GM12878 (cell line): Measurements from ENCODE around the gene DDX20. TPM values are rescaled to one million over a fixed set of nuclear protein-coding genes. Genes with fewer than 3 reads are reported as not detected.

Experiments used
- ATAC-seq: fragments of 200-7000 bp; cut with Tn5 transposase; 3 replicates; pipeline ENCODE4 v1.9.1; 2020; ENCODE audit warnings: mild to moderate bottlenecking, moderate library complexity
- BruUV-seq: library from RNA; stranded (reverse); fragments of 400-500 nt; replicated peaks from 2 replicates; lab custom pipeline; 2021; lab: Mats Ljungman, UMichigan
- CTCF ChIA-PET: fragments of 300-600 bp; sonication (Branson Sonifier 250); formaldehyde crosslinking; extraction: SDS; loops from one replicate; lab custom pipeline; 2021; ENCODE audit warnings: inconsistent platforms; lab: Yijun Ruan, JAX
- POLR2A ChIA-PET: fragments of 350-600 bp; formaldehyde crosslinking; extraction: SDS; loops from one replicate; lab custom pipeline; 2021; ENCODE audit warnings: inconsistent platforms; lab: Charles Lee
- RAD21 ChIA-PET: fragments of 300-600 bp; sonication (Branson Sonifier 250); formaldehyde crosslinking; loops from one replicate; lab custom pipeline; 2023; ENCODE audit warnings: antibody characterized with exemption; ENCODE audit not compliant: unreplicated experiment; lab: Charles Lee
- SMC1A ChIA-PET: fragments of 300-600 bp; sonication (Branson Sonifier 250); formaldehyde crosslinking; loops from one replicate; lab custom pipeline; 2023; ENCODE audit not compliant: unreplicated experiment, uncharacterized antibody; lab: Charles Lee
- DNase-seq: peaks from one replicate; pipeline ENCODE4 v3.0.0-alpha.2; 2011; ENCODE audit warnings: low read depth, low spot score
- FAIRE-seq: peaks from 3 replicates; lab custom pipeline; 2011; peaks lifted over from hg19 to GRCh38; lab: Jason Lieb, UNC
- H2AFZ ChIP-seq: 2 replicates; pipeline ENCODE4 v1.6.0; 2011; ENCODE audit warnings: low read depth, low read length, control low read depth; ENCODE audit not compliant: control insufficient read depth
- H3K27ac ChIP-seq: 2 replicates; pipeline ENCODE4 v1.5.1; 2011; ENCODE audit warnings: control low read depth; ENCODE audit not compliant: control insufficient read depth, insufficient read depth
- H3K27me3 ChIP-seq, 2 experiments: replicated peaks in 1 of 2; 2 replicates each; pipeline versions ENCODE4 v1.6.0 to v1.6.1; 2011; ENCODE audit warnings: low read length in 1 of 2; ENCODE audit not compliant: control insufficient read depth in 2 of 2, insufficient read depth in 2 of 2
- H3K36me3 ChIP-seq, 2 experiments: 2 replicates each; pipeline ENCODE4 v1.5.1; 2011; ENCODE audit warnings: low read length in 1 of 2; ENCODE audit not compliant: control insufficient read depth in 2 of 2, insufficient read depth in 2 of 2
- H3K4me1 ChIP-seq: 2 replicates; pipeline ENCODE4 v1.6.1; 2011; ENCODE audit warnings: mild to moderate bottlenecking, low read length, moderate library complexity, mixed read lengths; ENCODE audit not compliant: control insufficient read depth, insufficient read depth
- H3K4me2 ChIP-seq: 2 replicates; pipeline ENCODE4 v1.6.0; 2011; ENCODE audit warnings: control low read depth; ENCODE audit not compliant: control insufficient read depth, insufficient read depth
- H3K4me3 ChIP-seq: fragments of 200-600 bp; sonication (generic); 2 replicates; pipeline ENCODE4 v1.5.1; 2016
- H3K79me2 ChIP-seq: 2 replicates; pipeline ENCODE4 v1.6.0; 2011; ENCODE audit warnings: low read length; ENCODE audit not compliant: control insufficient read depth, insufficient read depth
- H3K9ac ChIP-seq: 2 replicates; pipeline ENCODE4 v1.8.0; 2011; ENCODE audit warnings: low read length, control low read depth, mixed read lengths; ENCODE audit not compliant: control insufficient read depth, insufficient read depth
- H3K9me3 ChIP-seq: replicated peaks from 3 replicates; pipeline ENCODE4 v1.5.1; 2011; ENCODE audit warnings: mild to moderate bottlenecking, low read length; ENCODE audit not compliant: control insufficient read depth, insufficient read depth
- H4K20me1 ChIP-seq: 2 replicates; pipeline ENCODE4 v1.6.0; 2011; ENCODE audit not compliant: control insufficient read depth, insufficient read depth
- BACH1 ChIP-seq: fragments of 450-650 bp; IDR thresholded peaks from 2 replicates; pipeline ENCODE4 v1.6.1; 2017; ENCODE audit warnings: mild to moderate bottlenecking, borderline replicate concordance
- CEBPB ChIP-seq, 2 experiments: fragments of 150-350 bp in 1 of 2; IDR thresholded peaks; 2 replicates each; pipeline ENCODE4 v1.6.1; 2012 to 2014; ENCODE audit warnings: low read depth in 2 of 2, low read length in 2 of 2, borderline replicate concordance in 1 of 2, inconsistent platforms in 1 of 2
- NBN ChIP-seq: fragments of 450-650 bp; IDR thresholded peaks from 2 replicates; pipeline ENCODE4 v1.6.1; 2016
- RAD51 ChIP-seq: fragments of 450-650 bp; IDR thresholded peaks from 2 replicates; pipeline ENCODE4 v1.6.1; 2016; ENCODE audit warnings: moderate library complexity, mild to moderate bottlenecking, inconsistent platforms
- TBL1XR1 ChIP-seq: IDR thresholded peaks from 2 replicates; pipeline ENCODE4 v1.6.1; 2012; ENCODE audit warnings: low read depth, low read length, improper control_type of control experiment
- ZBED1 ChIP-seq: IDR thresholded peaks from 2 replicates; pipeline ENCODE4 v1.6.1; 2016; ENCODE audit warnings: borderline replicate concordance
- ZZZ3 ChIP-seq: IDR thresholded peaks from 2 replicates; pipeline ENCODE4 v1.6.1; 2011; ENCODE audit warnings: low read depth; ENCODE audit not compliant: control insufficient read depth, insufficient read length
- in situ Hi-C: fragments of 300-500 bp; cut with MboI; formaldehyde crosslinking; loops from 9 replicates; pipeline ENCODE4 v1.14.3; 2018; ENCODE audit warnings: mixed read lengths
- intact Hi-C: fragments of 100-400 bp; cut with micrococcal nuclease; formaldehyde crosslinking; loops from one replicate; pipeline ENCODE4 v1.14.2; 2022; ENCODE audit not compliant: unreplicated experiment
- polyA plus RNA-seq, 11 experiments: library from polyadenylated mRNA; depleted of rRNA in 4 of 11; unstranded in 6 of 11; stranded (reverse) in 5 of 11; fragments of >200 nt; fragmentation: Nextera tagmentation in 4 of 11; fragmentation: Illumina TruSeq in 1 of 11; extraction: Ambion mirVana in 4 of 11; extraction: Trizol in 1 of 11; gene quantifications; 1 replicate in 1 of 11; 2 replicates in 10 of 11; pipeline versions ENCODE4 v1.2.1 to v1.2.3, GENCODE V29; 2011 to 2016; ENCODE audit warnings: inconsistent platforms in 2 of 11, missing spikeins in 2 of 11, low read depth in 1 of 11
- total RNA-seq, 4 experiments: library from RNA; depleted of rRNA in 3 of 4; stranded (reverse); fragments of >200 nt in 3 of 4; fragmentation: Illumina TruSeq in 1 of 4; extraction: Trizol in 1 of 4; gene quantifications; 2 replicates each; pipeline versions ENCODE4 v1.2.1 to v1.2.3, GENCODE V29; 2013 to 2021
- TF ChIP-seq, protein P1 (sequence below): fragments of 150-350 bp; IDR thresholded peaks from 2 replicates; pipeline ENCODE4 v1.6.1; 2014; ENCODE audit warnings: mild to moderate bottlenecking, low read depth, low read length
- TF ChIP-seq, protein P2 (sequence below): IDR thresholded peaks from 2 replicates; pipeline ENCODE4 v1.6.1; 2011; ENCODE audit warnings: low read depth, mild to moderate bottlenecking, low read length, moderate library complexity, borderline replicate concordance; ENCODE audit errors: extremely low read depth
- TF ChIP-seq, protein P3 (sequence below), 3 experiments: IDR thresholded peaks in 2 of 3; conservative IDR thresholded peaks in 1 of 3; 2 replicates each; pipeline ENCODE4 v1.5.1; 2011; ENCODE audit warnings: low read depth in 3 of 3, low read length in 3 of 3, mild to moderate bottlenecking in 3 of 3, control low read depth in 2 of 3, moderate library complexity in 2 of 3, inconsistent platforms in 1 of 3, mixed read lengths in 1 of 3; ENCODE audit not compliant: control insufficient read depth in 2 of 3, insufficient read depth in 1 of 3; ENCODE audit errors: extremely low read depth in 1 of 3

DDX20 gene
- total and polyA plus RNA-seq, 10 of the 15 experiments (the other 5 are each of a cell fraction or from before 2014, with no cell fraction given): 7.2 to 30.6 (median 25.1) TPM

DNA sequence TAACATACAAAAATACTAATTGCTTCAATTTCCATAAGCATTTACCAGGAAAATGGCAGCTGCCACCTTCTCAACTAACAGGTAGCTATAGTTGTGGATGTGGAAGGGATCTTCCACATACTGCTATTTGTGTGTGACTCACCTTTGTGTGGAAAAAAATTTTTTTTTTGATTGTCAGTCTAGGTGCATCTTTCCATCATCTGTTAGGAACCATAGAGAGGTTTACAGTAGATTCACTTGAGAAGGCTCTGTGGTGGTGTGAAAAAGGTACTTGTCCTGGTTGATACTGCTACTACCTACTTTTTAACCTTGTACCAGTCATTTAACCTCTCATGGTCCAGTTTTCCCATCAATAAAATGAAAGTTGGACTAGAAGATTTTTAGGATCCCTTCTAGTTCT lies 12.9 kb downstream of the DDX20 start:
- no peak for FAIRE-seq
- H3K36me3 ChIP-seq: peaks cover 0 to 19% of the 10 kb centered on the region in 2 experiments; a peak in 2 of 4 replicates

More for the DNA sequence above, 12.9 kb downstream of the DDX20 start:
- Histone ChIP-seq H3K79me2 (no peaks in the 10 kb centered on the region; the same call in 1 of the 2 replicates), H3K27ac (no peak overlapping the region), H4K20me1 (no peaks in the 10 kb centered on the region), H3K9me3 (no peaks in the 10 kb centered on the region), H3K9ac (no peak overlapping the region), H3K4me1 (no peaks in the 10 kb centered on the region), H3K4me3 (no peak overlapping the region), H3K4me2 (no peak overlapping the region), H2AFZ (no peak overlapping the region), H3K27me3 (no peaks in the 10 kb centered on the region)
- TF ChIP-seq, protein P1, sequence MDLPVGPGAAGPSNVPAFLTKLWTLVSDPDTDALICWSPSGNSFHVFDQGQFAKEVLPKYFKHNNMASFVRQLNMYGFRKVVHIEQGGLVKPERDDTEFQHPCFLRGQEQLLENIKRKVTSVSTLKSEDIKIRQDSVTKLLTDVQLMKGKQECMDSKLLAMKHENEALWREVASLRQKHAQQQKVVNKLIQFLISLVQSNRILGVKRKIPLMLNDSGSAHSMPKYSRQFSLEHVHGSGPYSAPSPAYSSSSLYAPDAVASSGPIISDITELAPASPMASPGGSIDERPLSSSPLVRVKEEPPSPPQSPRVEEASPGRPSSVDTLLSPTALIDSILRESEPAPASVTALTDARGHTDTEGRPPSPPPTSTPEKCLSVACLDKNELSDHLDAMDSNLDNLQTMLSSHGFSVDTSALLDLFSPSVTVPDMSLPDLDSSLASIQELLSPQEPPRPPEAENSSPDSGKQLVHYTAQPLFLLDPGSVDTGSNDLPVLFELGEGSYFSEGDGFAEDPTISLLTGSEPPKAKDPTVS: no peak
- no peak for TF ChIP-seq BACH1
- TF ChIP-seq, protein P2, sequence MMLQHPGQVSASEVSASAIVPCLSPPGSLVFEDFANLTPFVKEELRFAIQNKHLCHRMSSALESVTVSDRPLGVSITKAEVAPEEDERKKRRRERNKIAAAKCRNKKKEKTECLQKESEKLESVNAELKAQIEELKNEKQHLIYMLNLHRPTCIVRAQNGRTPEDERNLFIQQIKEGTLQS: no peak
- TF ChIP-seq CEBPB (IDR thresholded peaks at IDR 0.05; ENCODE audit: borderline replicate concordance in 1 of 2, low read depth in 2 of 2, low read length in 2 of 2): no peak
- TF ChIP-seq RAD51: no peak
- TF ChIP-seq NBN: no peak
- TF ChIP-seq, protein P3, sequence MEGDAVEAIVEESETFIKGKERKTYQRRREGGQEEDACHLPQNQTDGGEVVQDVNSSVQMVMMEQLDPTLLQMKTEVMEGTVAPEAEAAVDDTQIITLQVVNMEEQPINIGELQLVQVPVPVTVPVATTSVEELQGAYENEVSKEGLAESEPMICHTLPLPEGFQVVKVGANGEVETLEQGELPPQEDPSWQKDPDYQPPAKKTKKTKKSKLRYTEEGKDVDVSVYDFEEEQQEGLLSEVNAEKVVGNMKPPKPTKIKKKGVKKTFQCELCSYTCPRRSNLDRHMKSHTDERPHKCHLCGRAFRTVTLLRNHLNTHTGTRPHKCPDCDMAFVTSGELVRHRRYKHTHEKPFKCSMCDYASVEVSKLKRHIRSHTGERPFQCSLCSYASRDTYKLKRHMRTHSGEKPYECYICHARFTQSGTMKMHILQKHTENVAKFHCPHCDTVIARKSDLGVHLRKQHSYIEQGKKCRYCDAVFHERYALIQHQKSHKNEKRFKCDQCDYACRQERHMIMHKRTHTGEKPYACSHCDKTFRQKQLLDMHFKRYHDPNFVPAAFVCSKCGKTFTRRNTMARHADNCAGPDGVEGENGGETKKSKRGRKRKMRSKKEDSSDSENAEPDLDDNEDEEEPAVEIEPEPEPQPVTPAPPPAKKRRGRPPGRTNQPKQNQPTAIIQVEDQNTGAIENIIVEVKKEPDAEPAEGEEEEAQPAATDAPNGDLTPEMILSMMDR (IDR thresholded peaks at IDR 0.05 in 2 of 3, conservative IDR thresholded peaks at IDR 0.05 in 1 of 3; ENCODE audit: control insufficient read depth in 2 of 3, extremely low read depth in 1 of 3, insufficient read depth in 1 of 3, low read depth in 3 of 3, low read length in 3 of 3): no peak
- no peak for TF ChIP-seq ZBED1
- no peak for TF ChIP-seq TBL1XR1
- no peak for TF ChIP-seq ZZZ3
- ATAC-seq (peak; percentile 25; the same call in 2 of the 3 replicates), DNase-seq (no peak)
- ChIA-PET SMC1A (interaction anchor here (0.8 to 6.7 kb wide), 26 partner anchors 8 to 738 kb away, joined by 3 to 101 read pairs (median 6); partner anchors contain the start of gene DDX20), CTCF (interaction anchor here (0.7 to 8.7 kb wide), 30 partner anchors 8 to 1003 kb away, joined by 3 to 119 read pairs (median 5); partner anchors contain the start of genes DDX20 and INKA2), POLR2A (interaction anchor here (1.1 kb wide), 1 partner anchor 261 kb away, joined by 3 read pairs; no protein-coding TSS in a partner anchor), RAD21 (interaction anchor here (1.0 to 5.0 kb wide), 16 partner anchors 8 to 987 kb away, joined by 3 to 58 read pairs (median 7); partner anchors contain the start of gene DDX20)
- in situ Hi-C loops (loop anchor here (10.0 kb wide), 1 partner anchor 544 kb away; the partner anchor contains the start of gene CHI3L2), intact Hi-C loops (loop anchor here (1.0 to 10.0 kb wide), 4 partner anchors 53 to 546 kb away; no protein-coding TSS in a partner anchor)
- BruUV-seq: no TSS peak
